ENCODE measurements around the gene ZNF586.
"Not testable (repeated sequence)": the region's sequence is repeated elsewhere in the genome, so short reads cannot be mapped to it uniquely, and the experiment has no call there.

The ZNF586 gene

GRCh38 chr19:57818378-57818777, 48.9 kb downstream of the ZNF586 start:
- ChIA-PET POLR2A (interaction anchor here (1.6 kb wide), 1 partner anchor 49 kb away, joined by 4 read pairs; the partner anchor contains the start of gene ZNF586), CTCF (no interaction called here)
- DNase-seq (ENCODE audit: extremely low spot score): no peak
- TF ChIP-seq TARDBP (IDR thresholded peaks at IDR 0.05) (no peak), LEF1 (IDR thresholded peaks at IDR 0.05; ENCODE audit: borderline replicate concordance) (no peak), FOXM1 (IDR thresholded peaks at IDR 0.05; ENCODE audit: borderline replicate concordance) (no peak), L3MBTL2 (conservative IDR thresholded peaks at IDR 0.05) (no peak), SUZ12 (IDR thresholded peaks at IDR 0.05) (no peak), CTBP1 (IDR thresholded peaks at IDR 0.05; ENCODE audit: borderline replicate concordance) (no peak), BHLHE40 (IDR thresholded peaks at IDR 0.05; ENCODE audit: borderline replicate concordance) (no peak), FOXK2 (IDR thresholded peaks at IDR 0.05) (no peak), HDGF (IDR thresholded peaks at IDR 0.05; ENCODE audit: borderline replicate concordance) (no peak), NFRKB (IDR thresholded peaks at IDR 0.05) (no peak), ELF4 (IDR thresholded peaks at IDR 0.05) (no peak), ARNT (IDR thresholded peaks at IDR 0.05) (no peak), ZNF384 (IDR thresholded peaks at IDR 0.05) (no peak), SP1 (IDR thresholded peaks at IDR 0.05) (no peak), FOXA1 (IDR thresholded peaks at IDR 0.05) (no peak)
- TF ChIP-seq, protein P1, sequence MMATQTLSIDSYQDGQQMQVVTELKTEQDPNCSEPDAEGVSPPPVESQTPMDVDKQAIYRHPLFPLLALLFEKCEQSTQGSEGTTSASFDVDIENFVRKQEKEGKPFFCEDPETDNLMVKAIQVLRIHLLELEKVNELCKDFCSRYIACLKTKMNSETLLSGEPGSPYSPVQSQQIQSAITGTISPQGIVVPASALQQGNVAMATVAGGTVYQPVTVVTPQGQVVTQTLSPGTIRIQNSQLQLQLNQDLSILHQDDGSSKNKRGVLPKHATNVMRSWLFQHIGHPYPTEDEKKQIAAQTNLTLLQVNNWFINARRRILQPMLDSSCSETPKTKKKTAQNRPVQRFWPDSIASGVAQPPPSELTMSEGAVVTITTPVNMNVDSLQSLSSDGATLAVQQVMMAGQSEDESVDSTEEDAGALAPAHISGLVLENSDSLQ (IDR thresholded peaks at IDR 0.05): no peak

GRCh38 chr19:57819475-57820148, 50.1 kb downstream of the ZNF586 start:
- ChIA-PET POLR2A (interaction anchor here (0.6 to 1.7 kb wide), 9 partner anchors 8 to 542 kb away, joined by 3 to 6 read pairs (median 3); partner anchors contain the start of genes ZNF211, ZNF551 and ZNF586), CTCF (interaction anchor here (0.6 to 0.8 kb wide), 2 partner anchors 410 to 414 kb away, joined by 3 to 4 read pairs; no protein-coding TSS in a partner anchor)
- DNase-seq (ENCODE audit: extremely low spot score): peak; percentile 81
- TF ChIP-seq, protein P1 (IDR thresholded peaks at IDR 0.05): peak; percentile 98
- TF ChIP-seq ELF4 (IDR thresholded peaks at IDR 0.05): peak; percentile 80
- peak; percentile 76 for TF ChIP-seq L3MBTL2 (conservative IDR thresholded peaks at IDR 0.05)
- TF ChIP-seq TARDBP (IDR thresholded peaks at IDR 0.05): no peak

DNA sequence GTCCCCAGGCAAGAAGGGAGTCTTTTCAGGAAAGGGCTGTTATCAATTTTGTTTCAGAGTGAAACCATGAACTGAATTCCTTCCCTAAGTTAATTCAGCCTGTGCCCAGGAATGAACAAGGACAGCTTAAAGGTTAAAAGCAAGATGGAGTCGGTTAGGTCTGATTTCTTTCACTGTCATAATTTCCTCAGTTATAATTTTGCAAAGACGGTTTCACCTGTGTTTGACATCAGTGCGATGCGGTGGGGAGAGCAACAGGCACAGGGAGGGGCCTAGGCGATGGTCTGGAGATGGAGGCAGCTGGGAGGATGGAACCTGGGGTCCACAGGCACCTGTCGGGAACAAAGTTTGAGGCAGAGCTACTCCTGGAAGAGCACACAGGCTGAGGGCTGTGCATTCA, 51.1 kb downstream of the ZNF586 start:
- ChIA-PET CTCF (no interaction called here), POLR2A (interaction anchor here (1.7 kb wide), 1 partner anchor 7 kb away, joined by 6 read pairs; no protein-coding TSS in a partner anchor)
- DNase-seq (ENCODE audit: extremely low spot score): no peak
- TF ChIP-seq SP1 (IDR thresholded peaks at IDR 0.05): no peak
- TF ChIP-seq NFRKB (IDR thresholded peaks at IDR 0.05): no peak
- no peak for TF ChIP-seq BHLHE40 (IDR thresholded peaks at IDR 0.05; ENCODE audit: borderline replicate concordance)
- TF ChIP-seq HDGF (IDR thresholded peaks at IDR 0.05; ENCODE audit: borderline replicate concordance): no peak
- TF ChIP-seq, protein P1 (IDR thresholded peaks at IDR 0.05): no peak
- TF ChIP-seq CTBP1 (IDR thresholded peaks at IDR 0.05; ENCODE audit: borderline replicate concordance): no peak
- TF ChIP-seq TARDBP (IDR thresholded peaks at IDR 0.05): no peak
- no peak for TF ChIP-seq SUZ12 (IDR thresholded peaks at IDR 0.05)

DNA sequence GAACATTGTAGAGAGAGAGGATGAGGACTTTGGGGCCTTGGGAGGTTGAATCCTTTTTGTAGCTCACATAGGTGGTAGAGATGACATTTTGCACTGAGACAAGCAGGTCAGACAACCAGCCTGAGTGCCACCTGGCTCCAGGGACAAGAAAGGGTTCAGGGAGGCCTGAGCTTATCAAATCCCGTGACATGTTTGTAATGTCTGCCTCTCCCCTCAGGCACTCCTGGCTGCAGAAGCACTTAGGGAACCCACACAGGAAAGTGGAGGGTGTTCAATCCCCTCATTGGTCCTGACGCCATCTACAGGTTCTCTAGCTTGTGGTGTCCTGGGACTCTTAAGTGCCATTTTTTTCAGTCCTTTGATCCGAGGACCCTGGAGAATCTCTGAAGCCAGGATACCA, 51.6 kb downstream of the ZNF586 start:
- DNase-seq (ENCODE audit: extremely low spot score); CTCF ChIA-PET; POLR2A ChIA-PET: not testable (repeated sequence)

DNA sequence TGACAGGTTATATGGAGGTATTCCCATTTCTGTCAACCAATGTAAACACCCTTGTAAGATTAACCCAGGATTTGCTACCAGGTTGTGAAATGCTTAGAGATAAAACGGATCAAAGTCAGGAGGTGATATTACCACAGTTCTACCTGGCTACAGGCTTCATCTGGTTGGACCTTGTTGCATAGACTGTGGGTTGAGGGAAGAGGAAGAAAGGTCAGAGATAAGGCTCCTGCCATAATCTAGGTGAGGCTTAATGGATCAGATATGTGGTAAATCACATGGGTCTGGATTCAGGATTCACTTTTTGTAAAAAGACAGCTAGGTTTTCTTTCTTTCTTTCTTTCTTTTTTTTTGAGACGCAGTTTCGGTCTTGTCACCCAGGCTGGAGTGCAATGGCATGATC, 52.0 kb downstream of the ZNF586 start:
- CTCF ChIA-PET; POLR2A ChIA-PET; DNase-seq (ENCODE audit: extremely low spot score): not testable (repeated sequence)

GRCh38 chr19:57823155-57823554, 53.7 kb downstream of the ZNF586 start:
- DNase-seq (ENCODE audit: extremely low spot score); POLR2A ChIA-PET; CTCF ChIA-PET: not testable (repeated sequence)

- CTCF ChIA-PET; POLR2A ChIA-PET; DNase-seq (ENCODE audit: extremely low spot score): not testable (repeated sequence)
Observed at GRCh38 chr19:57823608-57824007, 54.1 kb downstream of the ZNF586 start.

DNA sequence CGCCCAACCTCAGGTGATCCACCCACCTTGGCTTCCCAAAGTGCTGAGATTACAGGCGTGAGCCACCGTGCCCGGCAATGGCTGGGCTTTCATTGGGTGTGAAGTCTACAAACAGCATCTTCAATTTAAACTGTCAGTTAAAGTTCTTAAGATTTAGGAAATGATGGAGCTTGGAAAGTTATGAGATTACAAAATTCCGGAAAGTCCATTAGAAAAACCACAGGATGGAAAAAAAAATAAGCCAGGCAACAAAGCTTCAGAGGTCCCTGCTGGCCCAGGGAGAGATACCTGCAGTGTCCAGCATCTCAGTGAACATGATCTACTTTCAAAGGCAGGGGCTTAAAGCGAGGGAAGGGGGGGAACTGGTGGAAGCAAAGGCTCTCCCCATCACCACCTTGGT, 56.0 kb downstream of the ZNF586 start:
- POLR2A ChIA-PET: no interaction called here
- DNase-seq (ENCODE audit: extremely low spot score): no peak
- TF ChIP-seq L3MBTL2 (conservative IDR thresholded peaks at IDR 0.05) (no peak), HDGF (IDR thresholded peaks at IDR 0.05; ENCODE audit: borderline replicate concordance) (no peak), ELF4 (IDR thresholded peaks at IDR 0.05) (no peak), SP1 (IDR thresholded peaks at IDR 0.05) (no peak), FOXK2 (IDR thresholded peaks at IDR 0.05) (no peak), ARNT (IDR thresholded peaks at IDR 0.05) (no peak), FOXM1 (IDR thresholded peaks at IDR 0.05; ENCODE audit: borderline replicate concordance) (no peak), CTBP1 (IDR thresholded peaks at IDR 0.05; ENCODE audit: borderline replicate concordance) (no peak), NFRKB (IDR thresholded peaks at IDR 0.05) (no peak), BHLHE40 (IDR thresholded peaks at IDR 0.05; ENCODE audit: borderline replicate concordance) (no peak), SUZ12 (IDR thresholded peaks at IDR 0.05) (no peak), FOXA1 (IDR thresholded peaks at IDR 0.05) (no peak), ZNF384 (IDR thresholded peaks at IDR 0.05) (no peak)
- TF ChIP-seq, protein P1 (IDR thresholded peaks at IDR 0.05): no peak
- CTCF ChIA-PET: no interaction called here

Data from HEK293T (cell line).